ENCODE data around the gene CETN1. TPM values are rescaled to one million over a fixed set of nuclear protein-coding genes. Genes with fewer than 3 reads are reported as not detected.

Gene CETN1
- polyA plus RNA-seq, 3 donors, result not detected

GRCh38 chr18:574865-575645 is 5.1 kb upstream of the CETN1 start:
- intact Hi-C loops (cut with micrococcal nuclease), result no loop called here
- Histone ChIP-seq H3K4me2 (replicated peaks; ENCODE audit: extremely low read depth, low read length, poor library complexity, severe bottlenecking) (no peak overlapping the region), H3K27ac (ENCODE audit: low read depth in 1 of 2, low read length in 2 of 2) (no peak overlapping the region), H4K20me1 (ENCODE audit: insufficient read depth, low read length) (no peaks in the 10 kb centered on the region), H3K36me3 (replicated peaks in 1 of 2; ENCODE audit: control insufficient read depth in 1 of 2, insufficient read depth in 2 of 2, low read length in 2 of 2) (no peaks in the 10 kb centered on the region), H3K4me1 (ENCODE audit: control insufficient read depth in 1 of 2, insufficient read depth in 2 of 2, low read length in 2 of 2) (no peaks in the 10 kb centered on the region), H2AFZ (ENCODE audit: insufficient read depth, low read depth, low read length, poor library complexity, severe bottlenecking) (no peak overlapping the region), H3K79me2 (ENCODE audit: insufficient read depth, low read length) (no peaks in the 10 kb centered on the region), H3K27me3 (ENCODE audit: control insufficient read depth in 2 of 2, insufficient read depth in 2 of 2, low read length in 2 of 2) (no peaks in the 10 kb centered on the region), H3K9ac (ENCODE audit: insufficient read depth, low read length, poor library complexity, severe bottlenecking) (no peak overlapping the region), H3K4me3 (replicated peaks in 1 of 3; ENCODE audit: low read depth in 2 of 3, low read length in 3 of 3) (no peak overlapping the region), H3K9me3 (replicated peaks in 1 of 2; ENCODE audit: control insufficient read depth in 1 of 2, insufficient read depth in 1 of 2, low read length in 2 of 2) (peaks cover 0 to 2% of the 10 kb centered on the region in 2 donors)
- Mint-ChIP-seq H3K36me3 (no peaks in the 10 kb centered on the region), H3K27me3 (ENCODE audit: low read depth in 3 of 3) (peaks cover 0 to 13% (median 3%) of the 10 kb centered on the region in 3 donors), H3K4me3 (no peak overlapping the region), H3K27ac (no peak overlapping the region), H3K9me3 (peaks cover 0 to 4% (median 1%) of the 10 kb centered on the region in 7 donors), H3K4me1 (no peaks in the 10 kb centered on the region)
- no peak for TF ChIP-seq CTCF (IDR thresholded peaks at IDR 0.05)
- no peak for DNase-seq
- WGBS (ENCODE audit: insufficient coverage), result 100% methylated on average over 1 of the region's 5 CpGs

- Mint-ChIP-seq H3K27me3 (ENCODE audit: low read depth in 3 of 3) (peaks cover 1 to 13% (median 5%) of the 10 kb centered on the region in 3 donors), H3K36me3 (no peaks in the 10 kb centered on the region), H3K9me3 (peaks cover 0 to 7% (median 3%) of the 10 kb centered on the region in 7 donors), H3K27ac (no peak overlapping the region), H3K4me3 (no peak overlapping the region), H3K4me1 (no peaks in the 10 kb centered on the region)
- no peak for TF ChIP-seq CTCF (IDR thresholded peaks at IDR 0.05)
- Histone ChIP-seq H3K79me2 (ENCODE audit: insufficient read depth, low read length) (no peaks in the 10 kb centered on the region), H3K4me2 (replicated peaks; ENCODE audit: extremely low read depth, low read length, poor library complexity, severe bottlenecking) (no peak overlapping the region), H3K9ac (ENCODE audit: insufficient read depth, low read length, poor library complexity, severe bottlenecking) (no peak overlapping the region), H2AFZ (ENCODE audit: insufficient read depth, low read depth, low read length, poor library complexity, severe bottlenecking) (no peak overlapping the region), H3K9me3 (replicated peaks in 1 of 2; ENCODE audit: control insufficient read depth in 1 of 2, insufficient read depth in 1 of 2, low read length in 2 of 2) (peaks cover 0 to 2% of the 10 kb centered on the region in 2 donors), H3K4me3 (replicated peaks in 1 of 3; ENCODE audit: low read depth in 2 of 3, low read length in 3 of 3) (no peak overlapping the region), H3K36me3 (replicated peaks in 1 of 2; ENCODE audit: control insufficient read depth in 1 of 2, insufficient read depth in 2 of 2, low read length in 2 of 2) (no peaks in the 10 kb centered on the region), H3K4me1 (ENCODE audit: control insufficient read depth in 1 of 2, insufficient read depth in 2 of 2, low read length in 2 of 2) (no peaks in the 10 kb centered on the region), H3K27me3 (ENCODE audit: control insufficient read depth in 2 of 2, insufficient read depth in 2 of 2, low read length in 2 of 2) (no peaks in the 10 kb centered on the region), H4K20me1 (ENCODE audit: insufficient read depth, low read length) (no peaks in the 10 kb centered on the region), H3K27ac (ENCODE audit: low read depth in 1 of 2, low read length in 2 of 2) (no peak overlapping the region)
- no peak for DNase-seq
- WGBS (ENCODE audit: insufficient coverage), result 100% methylated on average over 5 of the region's 9 CpGs
- intact Hi-C loops (cut with micrococcal nuclease), result no loop called here
These were observed 3.3 kb upstream of the CETN1 start for GRCh38 chr18:576924-577323.
